ENCODE measurements around the gene ARID3C. TPM values are rescaled to one million over a fixed set of nuclear protein-coding genes. Genes with fewer than 3 reads are reported as not detected.

ARID3C gene
- total RNA-seq, 4 donors from 2014 or later = 0.53 TPM; not detected in 3

DNA sequence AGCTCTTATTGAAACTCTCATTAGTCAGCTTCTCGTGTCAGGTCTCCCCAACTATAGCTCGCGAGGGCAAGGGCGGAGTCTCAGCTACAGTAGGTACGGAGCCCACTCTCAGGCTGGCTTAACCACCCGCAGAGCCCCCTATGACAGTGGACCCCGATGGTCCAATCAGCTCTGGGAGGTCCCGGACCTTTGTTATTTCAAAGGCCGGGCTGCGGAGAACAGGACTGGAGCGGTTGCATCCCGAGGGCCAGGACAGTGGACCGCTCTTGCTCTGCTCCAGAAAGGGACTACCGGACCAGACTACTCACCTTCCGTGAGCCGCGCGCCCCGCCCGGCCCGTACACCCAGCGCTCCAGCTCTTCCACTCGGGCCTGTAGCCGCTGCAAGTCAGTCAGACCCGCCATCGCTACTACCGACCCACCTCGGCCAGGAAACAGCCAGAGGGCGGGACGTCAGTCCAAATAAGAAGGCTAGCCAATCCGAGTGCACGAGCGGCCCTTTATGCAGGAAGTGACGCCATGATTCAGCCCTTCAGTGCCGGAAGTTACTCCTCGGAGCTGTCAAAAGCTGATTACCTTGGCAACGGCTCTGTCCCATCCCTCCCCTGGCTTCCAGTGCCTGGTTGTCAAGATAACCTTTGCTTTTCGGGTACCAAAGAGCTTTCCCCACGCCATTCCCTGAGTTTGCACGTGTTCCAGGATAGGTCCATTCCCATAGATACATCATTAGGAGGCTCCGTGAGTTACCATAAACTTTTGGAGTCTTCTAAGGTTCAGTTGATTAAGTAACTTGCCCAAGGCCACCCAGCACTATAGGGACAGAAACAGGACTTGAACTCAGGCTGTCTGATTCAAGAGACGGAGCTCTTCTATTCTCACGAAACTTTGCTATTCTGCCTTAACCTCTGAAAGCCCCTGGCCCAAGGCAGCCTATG, 8.5 kb downstream of the ARID3C start, which contains the start of gene DCTN3:
Gene DCTN3 (minus strand): TSS at position 435 of the 934 bp plus-strand sequence. CDS start 31 bp downstream, at position 404.
- no peaks in the 10 kb centered on the region for H3K9me3 ChIP-seq
- DNase-seq = peak; percentile 91 to 98 (median 96)
- peak within 1 kb of the TSS in 3 of 4 donors; percentile 37 to 61 (median 40) for H3K27ac ChIP-seq
- H3K4me3 ChIP-seq = peak within 1 kb of the TSS; percentile 58 to 73 (median 70)
- peaks cover 3 to 19% of the 10 kb centered on the region in 2 donors for H3K27me3 ChIP-seq
- peaks cover 0 to 32% (median 0%) of the 10 kb centered on the region in 3 donors for H3K36me3 ChIP-seq
- H3K4me1 ChIP-seq = peaks cover 3 to 10% (median 7%) of the 10 kb centered on the region in 4 donors
- peak; percentile 28 to 49 for TF ChIP-seq POLR2A (IDR thresholded peaks at IDR 0.05)
- no peak for TF ChIP-seq CTCF (IDR thresholded peaks at IDR 0.05)

DNA sequence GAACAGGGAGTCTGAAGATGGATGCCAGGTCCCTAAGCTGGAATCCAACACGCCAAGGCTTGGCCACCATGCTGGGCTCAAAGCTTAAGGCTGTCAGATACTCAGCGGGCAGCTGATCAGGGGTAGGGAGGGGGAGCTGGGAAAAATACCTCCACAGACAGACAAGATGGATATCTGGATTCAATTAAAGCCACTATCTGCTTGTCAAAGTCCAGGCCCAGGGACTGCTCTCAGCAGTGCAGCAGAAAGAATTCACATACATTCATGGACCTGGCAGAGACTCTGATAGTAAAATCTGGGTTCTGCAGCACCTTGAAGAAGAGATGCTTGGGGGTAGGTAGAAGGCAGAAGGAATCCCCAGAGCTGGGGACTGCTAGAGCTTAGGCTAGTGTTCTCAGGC, 13.7 kb downstream of the ARID3C start:
- Histone ChIP-seq H3K36me3 (peaks cover 0 to 49% (median 0%) of the 10 kb centered on the region in 3 donors), H3K27ac (no peak overlapping the region), H3K4me3 (no peak overlapping the region), H3K27me3 (no peaks in the 10 kb centered on the region), H3K9me3 (no peaks in the 10 kb centered on the region), H3K4me1 (peaks cover 0 to 27% (median 7%) of the 10 kb centered on the region in 4 donors)
- TF ChIP-seq POLR2A (IDR thresholded peaks at IDR 0.05) (no peak), CTCF (IDR thresholded peaks at IDR 0.05) (no peak)
- no peak for DNase-seq

- peak overlapping the region in 3 of 4 donors; percentile 79 to 92 (median 80) for H3K27ac ChIP-seq
- H3K4me3 ChIP-seq = peak overlapping the region; percentile 66 to 82 (median 69)
- TF ChIP-seq POLR2A (IDR thresholded peaks at IDR 0.05) (no peak), CTCF (IDR thresholded peaks at IDR 0.05) (peak; percentile 70 to 90 (median 78))
- peak; percentile 76 to 91 (median 76) for DNase-seq
- H3K36me3 ChIP-seq = peaks cover 0 to 41% (median 0%) of the 10 kb centered on the region in 3 donors
- peaks cover 0 to 20% (median 2%) of the 10 kb centered on the region in 4 donors for H3K4me1 ChIP-seq
- no peaks in the 10 kb centered on the region for H3K9me3 ChIP-seq
- no peaks in the 10 kb centered on the region for H3K27me3 ChIP-seq
Measured at GRCh38 chr9:34612788-34613390, 16.0 kb downstream of the ARID3C start.

- no peaks in the 10 kb centered on the region for H3K9me3 ChIP-seq
- peak in 1 of 6 experiments; percentile 2 for TF ChIP-seq CTCF (IDR thresholded peaks at IDR 0.05)
- peak; percentile 66 to 95 for TF ChIP-seq POLR2A (IDR thresholded peaks at IDR 0.05)
- DNase-seq = peak; percentile 87 to 94 (median 93)
- peaks cover 0 to 24% (median 2%) of the 10 kb centered on the region in 4 donors for H3K4me1 ChIP-seq
- peak within 1 kb of the TSS; percentile 66 to 82 (median 69) for H3K4me3 ChIP-seq
- peaks cover 0 to 33% (median 0%) of the 10 kb centered on the region in 3 donors for H3K36me3 ChIP-seq
- H3K27me3 ChIP-seq = no peaks in the 10 kb centered on the region
- peak within 1 kb of the TSS; percentile 79 to 92 (median 84) for H3K27ac ChIP-seq
Measured at GRCh38 chr9:34611811-34612787, 16.8 kb downstream of the ARID3C start, which contains the start of gene RPP25L. TSS of gene RPP25L (minus strand) at chr9:34612097. CDS start at chr9:34611296, 801 bp downstream.
